A673 (cell line): Measurements from ENCODE around the gene IL19. TPM values are rescaled to one million over a fixed set of nuclear protein-coding genes. Genes with fewer than 3 reads are reported as not detected.

ENCODE experiments used
- BruUV-seq: library from RNA; stranded (reverse); fragments of 400-500 nt; replicated peaks from 2 replicates; lab custom pipeline; 2021; lab: Mats Ljungman, UMichigan
- CTCF ChIA-PET: fragments of 300-600 bp; sonication (Branson Sonifier 250); formaldehyde crosslinking; loops from one replicate; lab custom pipeline; 2022; ENCODE audit warnings: antibody characterized with exemption; lab: Charles Lee
- POLR2A ChIA-PET: fragments of 300-600 bp; sonication (Branson Sonifier 250); formaldehyde crosslinking; loops from one replicate; lab custom pipeline; 2022; ENCODE audit warnings: antibody characterized with exemption; ENCODE audit not compliant: low non-redundant PET; lab: Charles Lee
- DNase-seq: peaks from one replicate; pipeline ENCODE4 v3.0.0-alpha.2; 2015; ENCODE audit warnings: low spot score
- H3K27ac ChIP-seq: fragments of 200-600 bp; sonication (generic); 2 replicates; pipeline ENCODE4 v1.5.1; 2016; ENCODE audit warnings: mixed run types, low read depth, mild to moderate bottlenecking, mixed read lengths, antibody characterized with exemption, low read length; ENCODE audit not compliant: poor library complexity, severe bottlenecking
- H3K27me3 ChIP-seq: fragments of 200-600 bp; sonication (generic); replicated peaks from 2 replicates; pipeline ENCODE4 v1.6.1; 2017; ENCODE audit warnings: mixed run types, low read depth, mild to moderate bottlenecking, mixed read lengths, antibody characterized with exemption, low read length; ENCODE audit not compliant: insufficient read depth, poor library complexity
- H3K36me3 ChIP-seq: fragments of 200-600 bp; sonication (generic); 2 replicates; pipeline ENCODE4 v1.6.1; 2016; ENCODE audit warnings: mixed run types, mild to moderate bottlenecking, mixed read lengths, antibody characterized with exemption, low read length; ENCODE audit not compliant: insufficient read depth, poor library complexity, severe bottlenecking
- H3K4me1 ChIP-seq: fragments of 200-600 bp; sonication (generic); 2 replicates; pipeline ENCODE4 v1.6.1; 2017; ENCODE audit warnings: mixed run types, mild to moderate bottlenecking, mixed read lengths, antibody characterized with exemption, low read length; ENCODE audit not compliant: insufficient read depth, poor library complexity, severe bottlenecking
- H3K4me3 ChIP-seq: fragments of 200-600 bp; sonication (generic); 2 replicates; pipeline ENCODE4 v1.5.1; 2016; ENCODE audit warnings: low read depth, mixed run types, mild to moderate bottlenecking, mixed read lengths, low read length; ENCODE audit not compliant: poor library complexity, severe bottlenecking
- H3K9me3 ChIP-seq: fragments of 200-600 bp; sonication (generic); 2 replicates; pipeline ENCODE4 v1.6.1; 2016; ENCODE audit warnings: mixed run types, low read depth, mild to moderate bottlenecking, mixed read lengths, antibody characterized with exemption, low read length; ENCODE audit not compliant: poor library complexity, severe bottlenecking
- CTCF ChIP-seq: fragments of 300-800, 200-600 bp; sonication (generic); conservative IDR thresholded peaks from 2 replicates; pipeline ENCODE4 v1.5.1; 2017; ENCODE audit warnings: low read depth, mild to moderate bottlenecking, antibody characterized with exemption, low read length, moderate library complexity, mixed read lengths
- EZH2 ChIP-seq: fragments of 200-600 bp; sonication (generic); IDR thresholded peaks from 2 replicates; pipeline ENCODE4 v1.6.1; 2017; ENCODE audit warnings: borderline replicate concordance, low read depth, mild to moderate bottlenecking, mixed read lengths, antibody characterized with exemption, low read length; ENCODE audit not compliant: poor library complexity, severe bottlenecking
- intact Hi-C: fragments of 100-400 bp; cut with micrococcal nuclease; formaldehyde crosslinking; loops from one replicate; pipeline ENCODE4 v1.10.0; 2022; ENCODE audit not compliant: unreplicated experiment
- total RNA-seq: library from RNA; stranded (reverse); gene quantifications from 2 replicates; pipeline ENCODE4 v1.2.3, GENCODE V29; 2021

The IL19 gene
- total RNA-seq, 1 experiment from 2014 or later, result not detected

DNA sequence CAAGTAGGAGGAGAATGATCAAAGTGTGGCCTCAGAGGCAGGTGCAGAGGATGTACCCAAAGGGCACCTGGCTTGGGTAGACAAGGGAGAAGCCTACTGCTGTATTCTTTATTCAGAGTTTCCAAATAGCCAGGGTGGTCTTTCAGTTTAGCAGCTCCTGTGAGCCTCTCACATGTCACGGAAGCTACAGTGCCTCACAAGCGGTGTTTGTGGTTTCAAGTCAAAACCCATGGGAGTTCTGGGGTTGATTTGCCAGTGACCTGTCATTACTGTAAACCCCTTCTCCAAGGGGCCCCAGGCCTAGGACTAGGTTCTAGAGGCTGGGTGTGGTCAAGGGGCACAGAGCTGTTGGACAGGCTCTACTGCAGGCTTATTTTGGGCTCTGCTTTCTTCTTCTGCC lies 11.9 kb downstream of the IL19 start:
- Histone ChIP-seq H3K36me3 (no peaks in the 10 kb centered on the region), H3K4me1 (no peaks in the 10 kb centered on the region), H3K9me3 (no peaks in the 10 kb centered on the region), H3K27me3 (no peaks in the 10 kb centered on the region), H3K27ac (no peak overlapping the region), H3K4me3 (no peak overlapping the region)
- no peak for DNase-seq
- no TSS peak for BruUV-seq
- POLR2A ChIA-PET, result no interaction called here
- CTCF ChIA-PET, result no interaction called here
- intact Hi-C loops, result no loop called here
- TF ChIP-seq EZH2, result no peak
- no peak for TF ChIP-seq CTCF

- Histone ChIP-seq H3K27me3 (no peaks in the 10 kb centered on the region), H3K9me3 (no peaks in the 10 kb centered on the region), H3K4me3 (no peak overlapping the region), H3K4me1 (no peaks in the 10 kb centered on the region), H3K27ac (no peak overlapping the region), H3K36me3 (no peaks in the 10 kb centered on the region)
- POLR2A ChIA-PET, result no interaction called here
- no TSS peak for BruUV-seq
- TF ChIP-seq EZH2 (no peak), CTCF (no peak)
- no peak for DNase-seq
- intact Hi-C loops, result no loop called here
- CTCF ChIA-PET, result no interaction called here
Measured at GRCh38 chr1:206783506-206783905, 12.9 kb downstream of the IL19 start.

- TF ChIP-seq EZH2, result no peak
- no peak for TF ChIP-seq CTCF
- no TSS peak for BruUV-seq
- H3K4me1 ChIP-seq, result no peaks in the 10 kb centered on the region
- H3K9me3 ChIP-seq, result no peaks in the 10 kb centered on the region
- H3K4me3 ChIP-seq, result no peak overlapping the region
- H3K27me3 ChIP-seq, result peaks cover 2% of the 10 kb centered on the region
- H3K27ac ChIP-seq, result no peak overlapping the region
- ChIA-PET CTCF (no interaction called here), POLR2A (no interaction called here)
- H3K36me3 ChIP-seq, result no peaks in the 10 kb centered on the region
- intact Hi-C loops, result no loop called here
- DNase-seq, result no peak
Measured at GRCh38 chr1:206784471-206784903, 13.9 kb downstream of the IL19 start.
